K562 (cell line): ENCODE measurements around the gene GOPC. TPM values are rescaled to one million over a fixed set of nuclear protein-coding genes. Genes with fewer than 3 reads are reported as not detected.
A peak's percentile ranks its signal among the peaks of the same experiment; 100 is the strongest.

ENCODE experiments used
- CEBPZ ChIP-seq: fragments of 150-350 bp; IDR thresholded peaks from 2 replicates; pipeline ENCODE4 v1.6.1; 2014; ENCODE audit warnings: low read depth, mild to moderate bottlenecking, low read length, borderline replicate concordance
- HMBOX1 ChIP-seq: sonication (generic); IDR thresholded peaks from 2 replicates; pipeline ENCODE4 v1.6.1; 2016
- NFE2L1 ChIP-seq: fragments of 450-650 bp; IDR thresholded peaks from 2 replicates; pipeline ENCODE4 v1.6.1; 2016; ENCODE audit warnings: missing genetic modification characterization, low read depth, mild to moderate bottlenecking, missing compliant biosample characterization, moderate library complexity, borderline replicate concordance
- NR0B1 ChIP-seq: fragments of 450-650 bp; IDR thresholded peaks from one replicate; pipeline ENCODE4 v1.6.1; 2018; ENCODE audit warnings: mild to moderate bottlenecking, moderate library complexity; ENCODE audit not compliant: partially characterized antibody
- POLR2AphosphoS5 ChIP-seq: IDR thresholded peaks from 2 replicates; pipeline ENCODE4 v1.6.1; 2011; ENCODE audit warnings: mild to moderate bottlenecking, low read depth, low read length, moderate library complexity; ENCODE audit not compliant: control insufficient read depth, insufficient read depth
- RBM15 ChIP-seq: fragments of 200-400 bp; formaldehyde crosslinking; IDR thresholded peaks from 2 replicates; pipeline ENCODE4 v1.6.1; 2018; ENCODE audit warnings: mild to moderate bottlenecking, low read length, moderate library complexity; ENCODE audit not compliant: insufficient read depth
- SIX5 ChIP-seq, 2 experiments: IDR thresholded peaks; 2 replicates each; pipeline ENCODE4 v1.6.1; 2011; ENCODE audit warnings: low read length in 2 of 2, borderline replicate concordance in 1 of 2, low read depth in 1 of 2, mild to moderate bottlenecking in 1 of 2, moderate library complexity in 1 of 2; ENCODE audit not compliant: insufficient read depth in 1 of 2
- TAF7 ChIP-seq: fragments of 450-650 bp; IDR thresholded peaks from 2 replicates; pipeline ENCODE4 v1.6.1; 2016; ENCODE audit warnings: missing genetic modification characterization, missing compliant biosample characterization
- TCFL5 ChIP-seq: fragments of 250-450 bp; sonication (Bioruptor Pico); conservative IDR thresholded peaks from 2 replicates; pipeline ENCODE4 v1.6.1; 2021; ENCODE audit warnings: mild to moderate bottlenecking, moderate library complexity, matching md5 sums
- TEAD2 ChIP-seq: fragments of 450-650 bp; IDR thresholded peaks from 2 replicates; pipeline ENCODE4 v1.6.1; 2016; ENCODE audit warnings: missing genetic modification characterization, control low read depth, missing compliant biosample characterization
- THRAP3 ChIP-seq: fragments of 450-650 bp; IDR thresholded peaks from 2 replicates; pipeline ENCODE4 v1.6.1; 2016; ENCODE audit warnings: mild to moderate bottlenecking, inconsistent platforms, borderline replicate concordance
- YY1 ChIP-seq, 3 experiments: IDR thresholded peaks; 2 replicates each; pipeline ENCODE4 v1.6.1; 2011; ENCODE audit warnings: low read length in 2 of 3, mild to moderate bottlenecking in 2 of 3, moderate library complexity in 2 of 3, borderline replicate concordance in 1 of 3, control low read depth in 1 of 3, low read depth in 1 of 3; ENCODE audit not compliant: insufficient read depth in 3 of 3, insufficient replicate concordance in 2 of 3, control insufficient read depth in 1 of 3, insufficient read length in 1 of 3; ENCODE audit errors: extremely low read depth in 1 of 3
- ZNF124 ChIP-seq: sonication (generic); formaldehyde crosslinking; IDR thresholded peaks from 2 replicates; pipeline ENCODE4 v1.8.1; 2022; ENCODE audit warnings: missing genetic modification reagents
- ZNF263 ChIP-seq: sonication (generic); formaldehyde crosslinking; IDR thresholded peaks from 2 replicates; pipeline ENCODE4 v1.8.0; 2022; ENCODE audit warnings: mild to moderate bottlenecking, missing genetic modification reagents, borderline replicate concordance
- ZNF316 ChIP-seq: fragments of 450-650 bp; IDR thresholded peaks from 2 replicates; pipeline ENCODE4 v1.6.1; 2016
- polyA plus RNA-seq, 8 experiments: library from polyadenylated mRNA; depleted of rRNA in 4 of 8; stranded (reverse) in 5 of 8; unstranded in 3 of 8; fragments of >200 nt; fragmentation: Nextera tagmentation in 2 of 8; fragmentation: Illumina TruSeq in 1 of 8; extraction: Ambion mirVana in 2 of 8; extraction: Trizol in 1 of 8; gene quantifications; 2 replicates each; pipeline versions ENCODE4 v1.2.1 to v1.2.3, GENCODE V29; 2011 to 2014; ENCODE audit warnings: inconsistent platforms in 1 of 8, missing spikeins in 1 of 8
- total RNA-seq, 7 experiments: library from RNA; depleted of rRNA in 6 of 7; stranded (reverse); fragments of >200 nt in 6 of 7; fragmentation: Illumina TruSeq in 2 of 7; extraction: Trizol in 2 of 7; gene quantifications; 2 replicates each; pipeline versions ENCODE4 v1.2.1 to v1.2.3, GENCODE V29; 2011 to 2021; ENCODE audit warnings: low replicate concordance in 1 of 7
- TF ChIP-seq, protein P1 (sequence below): fragments of 450-650 bp; formaldehyde crosslinking; IDR thresholded peaks from 2 replicates; pipeline ENCODE4 v1.4.0; 2020; ENCODE audit warnings: mild to moderate bottlenecking, mixed read lengths
- TF ChIP-seq, protein P2 (sequence below): fragments of 250-450 bp; sonication (Bioruptor Pico); IDR thresholded peaks from 2 replicates; pipeline ENCODE4 v1.4.0; 2020

Gene GOPC
- total and polyA plus RNA-seq, 9 of the 15 experiments (the other 6 are each of a cell fraction or from before 2014, with no cell fraction given), result 10.0 to 32.2 (median 25.6) TPM

DNA sequence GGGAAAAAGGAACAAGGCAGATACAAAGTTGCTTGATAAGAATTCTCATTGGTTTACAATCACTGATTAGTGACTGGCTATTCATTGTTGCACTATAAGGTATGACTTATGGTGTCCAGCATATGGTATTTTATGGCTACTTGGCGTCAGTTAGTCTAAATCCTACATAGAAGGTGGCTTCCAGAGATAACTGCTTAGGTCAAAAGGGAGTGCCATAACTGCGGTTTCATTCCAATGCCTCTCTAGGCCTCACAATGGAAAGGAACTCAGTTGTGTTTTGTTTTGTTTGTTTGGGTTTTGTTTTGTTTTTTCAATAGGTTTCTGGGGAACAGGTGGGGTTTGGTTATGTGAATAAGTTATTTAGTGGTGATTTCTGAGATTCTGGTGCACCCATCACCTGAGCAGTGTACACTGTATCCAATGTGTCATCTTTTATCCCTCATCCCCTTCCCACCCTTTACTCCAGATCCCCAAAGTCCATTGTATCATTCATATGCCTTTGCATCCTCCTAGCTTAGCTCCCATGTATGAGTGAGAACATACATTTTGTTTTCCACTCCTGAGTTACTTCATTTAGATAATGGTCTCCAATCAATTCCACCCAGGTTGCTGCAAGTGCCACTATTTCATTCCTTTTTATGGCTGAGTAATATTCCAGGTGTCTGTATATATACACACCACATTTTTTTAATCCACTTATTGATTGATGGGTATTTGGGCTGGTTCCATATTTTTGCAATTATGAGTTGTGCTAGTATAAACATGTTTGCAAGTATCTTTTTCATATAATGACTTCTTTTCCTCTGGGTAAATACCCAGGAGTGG, 7.0 kb downstream of the GOPC start (continued):
- TF ChIP-seq TAF7 (tag) (no peak), NFE2L1 (tag) (no peak), THRAP3 (no peak), CEBPZ (no peak), POLR2AphosphoS5 (peak; percentile 82), TEAD2 (tag) (no peak), ZNF124 (CRISPR knock-in tag) (no peak), RBM15 (no peak), ZNF263 (CRISPR knock-in tag) (no peak), NR0B1 (no peak), SIX5 (IDR thresholded peaks at IDR 0.05; ENCODE audit: borderline replicate concordance in 1 of 2, insufficient read depth in 1 of 2, low read depth in 1 of 2, low read length in 2 of 2) (no peak), HMBOX1 (peak; percentile 65; the same call in 1 of the 2 replicates), ZNF316 (no peak), TCFL5 (no peak), YY1 (IDR thresholded peaks at IDR 0.05; ENCODE audit: borderline replicate concordance in 1 of 3, control insufficient read depth in 1 of 3, extremely low read depth in 1 of 3, insufficient read depth in 3 of 3, insufficient read length in 1 of 3, insufficient replicate concordance in 2 of 3, low read depth in 1 of 3, low read length in 2 of 3) (no peak)
- TF ChIP-seq, protein P1, sequence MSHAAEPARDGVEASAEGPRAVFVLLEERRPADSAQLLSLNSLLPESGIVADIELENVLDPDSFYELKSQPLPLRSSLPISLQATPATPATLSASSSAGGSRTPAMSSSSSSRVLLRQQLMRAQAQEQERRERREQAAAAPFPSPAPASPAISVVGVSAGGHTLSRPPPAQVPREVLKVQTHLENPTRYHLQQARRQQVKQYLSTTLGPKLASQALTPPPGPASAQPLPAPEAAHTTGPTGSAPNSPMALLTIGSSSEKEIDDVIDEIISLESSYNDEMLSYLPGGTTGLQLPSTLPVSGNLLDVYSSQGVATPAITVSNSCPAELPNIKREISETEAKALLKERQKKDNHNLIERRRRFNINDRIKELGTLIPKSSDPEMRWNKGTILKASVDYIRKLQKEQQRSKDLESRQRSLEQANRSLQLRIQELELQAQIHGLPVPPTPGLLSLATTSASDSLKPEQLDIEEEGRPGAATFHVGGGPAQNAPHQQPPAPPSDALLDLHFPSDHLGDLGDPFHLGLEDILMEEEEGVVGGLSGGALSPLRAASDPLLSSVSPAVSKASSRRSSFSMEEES (CRISPR knock-in tag), result no peak
- TF ChIP-seq, protein P2, sequence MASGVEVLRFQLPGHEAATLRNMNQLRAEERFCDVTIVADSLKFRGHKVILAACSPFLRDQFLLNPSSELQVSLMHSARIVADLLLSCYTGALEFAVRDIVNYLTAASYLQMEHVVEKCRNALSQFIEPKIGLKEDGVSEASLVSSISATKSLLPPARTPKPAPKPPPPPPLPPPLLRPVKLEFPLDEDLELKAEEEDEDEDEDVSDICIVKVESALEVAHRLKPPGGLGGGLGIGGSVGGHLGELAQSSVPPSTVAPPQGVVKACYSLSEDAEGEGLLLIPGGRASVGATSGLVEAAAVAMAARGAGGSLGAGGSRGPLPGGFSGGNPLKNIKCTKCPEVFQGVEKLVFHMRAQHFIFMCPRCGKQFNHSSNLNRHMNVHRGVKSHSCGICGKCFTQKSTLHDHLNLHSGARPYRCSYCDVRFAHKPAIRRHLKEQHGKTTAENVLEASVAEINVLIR, result no peak
